GM12892 (cell line): Measurements from ENCODE around the gene CCAR1.
"Not testable (repeated sequence)": the region's sequence is repeated elsewhere in the genome, so short reads cannot be mapped to it uniquely, and the experiment has no call there.

ENCODE experiments used
- POLR2A ChIP-seq: IDR thresholded peaks from 2 replicates; pipeline ENCODE4 v1.6.1; 2011; ENCODE audit warnings: low read depth, low read length, control low read depth
- TAF1 ChIP-seq: IDR thresholded peaks from 2 replicates; pipeline ENCODE4 v1.6.1; 2011; ENCODE audit warnings: low read depth, mild to moderate bottlenecking, control low read depth, low read length, borderline replicate concordance

GRCh38 chr10:68713065-68713464, 8.0 kb upstream of the CCAR1 start:
- not testable (repeated sequence) for TF ChIP-seq POLR2A, TAF1
